Dermis blood vessel endothelial cell (primary cell): Measurements from ENCODE around the gene GAS6. TPM values are rescaled to one million over a fixed set of nuclear protein-coding genes. Genes with fewer than 3 reads are reported as not detected.

Source experiments
- DNase-seq: peaks from one replicate; pipeline ENCODE4 v3.0.0; 2010
- total RNA-seq: library from RNA; depleted of rRNA; stranded (reverse); fragments of >200 nt; gene quantifications from 2 replicates; pipeline ENCODE4 v1.2.3, GENCODE V29; 2014

GAS6 gene
- total RNA-seq, 1 donor from 2014 or later = 174 TPM

DNA sequence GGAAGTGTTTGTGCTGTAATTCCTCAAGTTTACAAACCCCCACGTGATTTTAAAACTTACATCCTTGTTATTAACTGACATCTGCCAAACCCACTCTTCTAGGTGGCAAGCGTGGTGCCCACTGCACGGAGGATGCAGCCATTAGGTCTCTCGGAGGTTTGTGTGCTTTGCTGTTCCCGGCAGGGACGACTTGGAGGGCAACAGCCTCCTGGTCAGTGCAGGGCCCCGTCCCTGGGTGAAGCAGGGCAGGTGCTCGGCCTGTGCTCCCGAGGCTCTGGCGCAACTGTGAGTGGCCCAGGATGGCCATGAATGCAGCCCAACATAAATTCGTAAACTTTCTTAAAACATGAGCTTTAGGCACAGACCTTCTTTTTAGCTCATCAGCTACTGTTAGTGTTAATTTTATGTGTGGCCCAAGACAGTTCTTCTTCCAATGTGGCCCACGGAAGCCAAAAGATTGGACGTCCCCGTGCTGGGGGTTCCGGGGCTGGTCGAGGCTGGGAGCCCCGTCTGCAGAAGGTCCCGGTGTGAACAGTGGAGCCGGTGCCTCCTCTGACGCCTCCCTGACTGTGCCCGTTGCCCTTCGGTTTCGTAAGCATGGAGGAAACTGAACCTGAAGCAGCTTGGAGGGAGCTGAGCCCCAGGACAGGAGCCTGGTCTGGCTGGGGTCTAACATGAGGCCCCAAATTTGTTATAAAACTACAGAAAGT is 11.9 kb downstream of the GAS6 start:
- no peak for DNase-seq

DNA sequence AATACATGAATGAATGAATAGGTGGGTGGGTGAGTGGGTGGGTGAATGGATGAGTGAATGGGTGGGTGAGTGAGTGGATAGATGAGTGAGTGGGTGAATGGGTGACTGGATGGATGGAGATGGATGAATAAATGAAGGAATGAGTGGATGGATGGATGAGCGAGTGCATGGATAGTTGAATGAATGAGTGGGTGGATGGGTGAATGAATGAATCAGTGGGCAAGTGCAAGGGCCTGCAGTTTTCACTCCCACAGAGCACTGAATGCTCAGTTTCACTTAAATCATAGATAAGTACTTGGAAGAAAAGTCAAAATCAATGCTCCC is 12.4 kb downstream of the GAS6 start:
- no peak for DNase-seq

DNA sequence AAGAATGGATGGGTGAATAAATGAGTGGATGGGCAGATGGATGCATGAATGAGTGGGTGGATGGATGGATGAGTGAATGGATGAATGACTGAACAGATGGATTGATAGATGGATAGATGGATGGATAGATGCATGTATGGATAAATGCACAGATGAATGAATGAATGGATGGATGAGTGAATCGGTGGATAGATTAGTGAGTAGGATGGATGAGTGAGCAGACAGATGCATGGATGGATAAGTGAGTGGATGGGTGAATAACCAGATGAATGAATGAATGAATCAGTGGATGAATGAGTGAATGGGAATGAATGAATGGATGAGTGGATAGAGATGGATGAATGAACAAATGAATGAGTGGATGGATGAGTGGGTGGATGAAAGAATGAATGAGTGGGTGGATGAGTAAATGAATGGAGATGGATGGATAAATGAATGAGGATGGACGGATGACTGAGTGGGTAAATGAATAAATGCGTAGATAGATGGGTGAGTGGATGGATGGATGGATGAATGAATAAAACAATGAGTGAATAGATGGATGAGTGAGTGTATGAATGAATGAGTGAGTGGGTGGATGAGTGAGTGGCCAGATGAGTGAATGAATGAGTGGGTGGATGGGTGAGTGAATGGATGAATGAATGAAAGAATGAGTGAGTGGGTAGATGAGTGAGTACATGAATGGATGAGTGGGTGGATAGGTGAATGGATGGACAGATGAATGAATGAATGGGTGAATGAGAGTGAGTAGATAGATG is 13.0 kb downstream of the GAS6 start:
- no peak for DNase-seq

DNA sequence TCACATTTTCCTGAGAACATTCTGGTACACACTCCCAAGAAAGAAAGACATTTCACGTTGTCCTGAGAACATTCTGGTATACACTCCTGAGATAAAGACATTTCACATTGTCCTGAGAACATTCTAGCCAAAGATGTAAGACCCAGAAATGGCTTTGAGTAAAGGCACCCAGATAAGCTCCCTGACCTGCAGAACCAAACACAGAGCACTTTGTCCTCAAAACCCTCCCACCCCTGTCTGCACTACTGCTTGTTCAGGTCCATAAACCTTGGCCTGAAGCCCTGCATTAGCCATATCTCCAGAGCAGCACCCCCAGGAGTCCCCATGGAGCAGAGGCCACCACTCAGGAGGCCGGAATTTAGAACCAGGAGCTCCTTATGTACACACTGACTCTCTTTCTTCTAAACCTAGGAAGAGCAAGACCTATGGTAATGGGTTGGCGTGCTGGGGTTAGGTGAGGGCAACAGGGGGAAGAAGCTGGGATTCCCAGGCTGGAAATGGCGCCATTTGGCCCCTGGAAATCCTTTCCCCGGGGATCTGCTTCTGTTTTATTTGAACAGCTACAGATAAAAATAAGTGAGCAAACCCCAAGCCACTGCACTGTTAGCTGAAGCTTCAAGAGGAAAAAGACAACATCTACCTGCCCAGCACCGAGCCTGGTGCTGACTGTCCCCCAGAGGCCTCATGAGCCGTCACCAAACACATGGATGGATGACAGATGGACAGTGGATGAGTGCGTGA is 13.7 kb downstream of the GAS6 start:
- DNase-seq = no peak

DNA sequence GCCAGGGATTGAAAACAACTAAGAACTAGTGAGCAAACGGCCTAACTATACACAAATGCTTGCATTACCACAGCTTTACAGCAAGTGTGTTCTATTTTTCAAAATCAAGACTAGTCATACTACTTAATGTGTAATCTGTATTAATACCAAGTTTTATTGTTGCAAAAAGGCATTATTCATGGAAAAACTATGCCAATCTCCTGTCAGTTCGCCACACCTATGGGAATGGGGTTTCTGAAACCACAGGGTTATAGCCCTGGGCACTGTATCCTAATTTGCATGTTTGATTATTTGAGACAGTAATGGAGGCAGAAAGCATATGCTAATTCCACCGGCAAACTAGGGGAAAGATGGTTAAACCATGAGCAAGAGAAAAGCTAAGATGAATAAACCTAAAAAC is 14.3 kb downstream of the GAS6 start:
- DNase-seq = no peak

DNA sequence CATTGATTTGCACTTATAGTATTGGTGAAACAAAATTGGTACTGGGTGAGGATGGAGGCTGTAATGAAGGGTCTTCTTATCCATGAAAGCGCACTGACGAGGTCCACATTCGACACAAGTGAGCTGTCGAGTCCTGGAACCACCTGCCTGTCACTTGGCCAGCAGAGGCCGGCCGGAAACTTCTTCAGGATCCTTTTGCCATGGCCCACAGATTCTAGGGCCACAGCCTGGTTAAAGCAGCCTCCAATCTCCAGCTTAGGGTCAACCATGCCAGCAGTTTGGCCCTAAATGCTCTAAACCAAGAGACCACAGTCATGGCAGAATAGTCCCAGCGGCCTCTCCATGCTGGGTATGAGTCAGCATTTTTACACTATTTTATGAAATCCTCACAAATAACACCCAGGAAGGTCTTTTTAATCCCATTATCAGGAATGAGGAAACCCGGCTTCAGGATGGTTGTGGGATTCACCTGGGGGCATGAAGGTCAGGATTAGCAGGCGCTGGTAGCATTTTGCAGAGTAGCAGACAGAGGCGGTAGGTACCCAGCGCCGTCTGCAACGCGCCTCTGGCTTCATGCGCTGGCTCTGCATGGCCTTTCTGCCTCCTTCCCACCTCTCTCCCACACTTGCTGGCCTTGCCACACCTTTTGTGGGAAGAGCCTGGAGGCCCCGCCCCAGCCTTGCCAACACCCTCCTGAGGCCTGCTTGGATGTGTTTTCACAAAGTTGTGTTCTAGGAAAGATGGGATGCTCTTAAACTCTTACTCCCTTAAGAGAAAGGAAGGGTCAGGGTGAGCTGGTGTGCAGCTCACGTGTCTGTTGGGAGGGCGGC is 15.2 kb downstream of the GAS6 start:
- DNase-seq = no peak

DNA sequence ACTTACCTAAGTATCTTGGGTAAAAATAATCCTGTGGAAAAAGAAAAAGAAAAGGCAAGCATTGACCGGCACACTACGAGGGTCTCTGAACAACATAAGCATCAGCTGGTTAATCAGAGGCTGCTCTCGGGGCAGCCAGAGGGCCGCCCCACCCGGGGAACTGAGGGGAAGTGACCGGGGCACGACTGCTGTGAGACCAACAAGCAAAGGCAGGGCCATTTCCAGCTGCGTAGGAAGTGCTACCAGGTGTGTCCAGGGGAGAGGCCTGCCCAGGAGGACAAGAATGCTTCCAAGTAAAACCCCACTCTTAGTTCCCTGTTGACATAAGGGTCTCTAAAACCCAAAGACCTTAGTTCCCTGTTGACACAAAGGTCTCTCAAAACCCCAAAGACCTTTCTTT is 15.9 kb downstream of the GAS6 start:
- DNase-seq = no peak

DNA sequence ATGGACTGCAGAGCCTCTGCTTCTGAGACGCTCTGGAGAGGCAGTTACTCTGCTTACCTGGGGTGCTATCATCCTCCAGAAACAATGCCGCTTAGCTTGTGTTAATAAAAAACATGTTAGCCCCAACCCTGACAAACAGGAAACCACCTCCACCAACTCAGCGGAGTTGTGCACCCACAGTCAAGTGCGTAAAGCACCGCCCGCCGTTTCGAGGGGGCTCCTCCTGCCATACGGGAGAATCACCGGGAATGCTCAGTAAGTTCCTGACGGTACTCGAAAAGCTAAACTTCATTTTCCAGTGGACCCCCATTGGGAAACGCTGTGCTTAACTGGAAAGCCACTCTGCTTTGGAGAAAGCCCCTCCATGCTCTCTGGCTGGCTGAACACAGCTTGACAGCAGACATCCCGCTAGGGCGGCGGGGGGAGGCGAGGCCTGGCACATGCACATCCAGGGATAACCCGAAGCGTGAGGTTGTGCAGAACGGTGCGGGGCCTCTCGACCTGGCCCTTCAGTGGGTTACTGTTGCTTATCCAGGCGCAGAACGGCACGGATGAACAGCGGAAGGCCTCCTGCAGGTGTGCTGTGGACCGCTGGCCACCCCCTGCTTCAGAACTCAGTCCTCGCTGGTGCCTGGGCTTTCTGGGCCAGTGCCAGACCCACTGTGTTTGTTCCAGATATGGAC is 17.1 kb downstream of the GAS6 start:
- DNase-seq = no peak

DNA sequence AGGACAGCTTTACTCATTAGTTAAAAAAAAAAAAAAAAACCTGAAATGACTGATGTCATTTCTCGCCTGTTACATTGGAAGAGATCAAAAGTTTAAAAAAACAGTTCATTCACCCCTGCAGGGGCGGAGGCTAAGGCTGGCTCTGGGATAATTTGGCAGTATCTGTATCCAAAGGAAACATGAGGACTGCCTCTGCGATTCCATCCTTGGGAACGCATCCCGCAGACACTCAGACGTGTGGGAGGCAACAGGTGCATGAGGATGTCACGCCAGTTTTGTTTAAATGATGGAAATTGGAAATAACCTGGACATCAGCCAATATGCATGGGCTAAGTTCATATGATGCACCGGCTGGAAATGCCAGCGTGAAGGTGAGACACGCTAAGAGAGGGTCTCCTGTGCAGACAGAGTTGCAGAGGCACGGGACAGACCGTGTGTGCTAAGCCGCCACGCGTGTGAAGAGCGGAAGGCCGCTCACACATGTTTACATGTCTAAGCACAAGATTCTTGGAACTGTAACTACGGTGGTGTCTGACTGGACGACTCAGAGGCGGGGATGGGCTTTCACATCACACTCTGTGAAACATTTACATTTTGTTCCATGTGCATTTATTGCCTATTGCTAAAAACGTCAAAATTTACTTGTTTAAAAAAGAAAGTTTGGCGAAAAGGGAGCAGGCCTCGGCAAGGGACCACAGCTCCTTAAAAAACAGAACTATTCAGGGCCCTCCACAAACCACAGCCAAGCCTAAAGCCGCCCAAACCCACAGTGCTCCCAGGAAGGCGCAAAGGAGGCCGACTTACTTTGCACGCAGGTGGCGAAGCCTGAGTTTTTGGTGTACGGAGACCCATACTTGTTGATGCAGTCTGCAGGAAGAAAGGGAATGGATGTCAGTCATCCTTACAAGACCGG is 17.9 kb downstream of the GAS6 start:
- DNase-seq = no peak

DNA sequence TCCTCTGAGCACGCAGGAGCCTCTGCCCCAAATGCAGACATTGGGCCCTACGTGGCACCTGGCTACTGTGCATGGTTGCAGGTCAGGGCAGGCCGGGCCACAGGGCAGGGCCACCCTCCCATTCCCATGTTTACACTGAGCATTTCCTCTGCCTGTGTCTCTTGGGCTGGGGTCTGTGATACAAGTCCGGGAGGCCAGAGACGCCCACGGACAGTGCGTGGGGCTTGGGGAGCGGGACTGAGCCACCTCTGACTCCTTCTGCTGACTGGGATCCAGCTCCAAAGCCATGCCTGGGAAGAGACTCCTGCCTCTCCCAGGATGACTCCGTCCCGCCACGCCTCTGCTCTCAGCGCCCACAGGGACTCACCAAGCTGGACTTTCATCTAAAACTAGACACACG is 18.8 kb downstream of the GAS6 start:
- no peak for DNase-seq

DNA sequence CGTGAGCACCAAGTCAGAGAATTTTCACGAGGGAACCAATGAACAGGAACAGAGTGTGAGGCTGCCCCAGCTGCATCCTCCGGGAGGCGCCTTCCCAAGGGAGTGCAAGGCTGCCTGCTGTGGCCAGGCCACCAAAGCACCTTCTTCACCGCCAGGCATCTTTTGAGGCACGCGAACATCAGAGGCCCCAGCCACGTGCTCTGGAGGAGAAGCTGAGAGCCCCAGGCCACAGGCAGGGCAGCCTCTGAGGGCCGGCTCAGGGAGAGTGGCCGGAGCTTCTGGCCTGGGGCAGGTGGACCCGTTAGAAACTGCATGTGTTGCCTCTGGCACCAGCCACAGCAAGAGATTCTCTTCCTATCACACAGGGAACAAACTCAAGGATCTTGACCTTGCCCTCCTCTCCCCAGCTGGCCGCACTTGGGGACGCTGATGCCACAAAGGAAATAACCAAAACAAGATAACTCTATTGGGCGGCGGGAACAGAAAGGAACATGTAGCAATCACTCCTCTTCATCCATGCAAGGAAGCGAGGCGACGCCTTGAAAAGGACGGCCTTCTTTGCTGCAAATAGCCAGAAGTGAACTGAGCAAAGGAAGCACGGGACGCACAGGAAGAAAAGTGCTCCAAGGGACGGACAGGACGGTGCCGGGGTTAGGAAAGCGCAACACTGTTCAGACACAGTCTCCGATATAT is 19.9 kb downstream of the GAS6 start:
- no peak for DNase-seq

DNA sequence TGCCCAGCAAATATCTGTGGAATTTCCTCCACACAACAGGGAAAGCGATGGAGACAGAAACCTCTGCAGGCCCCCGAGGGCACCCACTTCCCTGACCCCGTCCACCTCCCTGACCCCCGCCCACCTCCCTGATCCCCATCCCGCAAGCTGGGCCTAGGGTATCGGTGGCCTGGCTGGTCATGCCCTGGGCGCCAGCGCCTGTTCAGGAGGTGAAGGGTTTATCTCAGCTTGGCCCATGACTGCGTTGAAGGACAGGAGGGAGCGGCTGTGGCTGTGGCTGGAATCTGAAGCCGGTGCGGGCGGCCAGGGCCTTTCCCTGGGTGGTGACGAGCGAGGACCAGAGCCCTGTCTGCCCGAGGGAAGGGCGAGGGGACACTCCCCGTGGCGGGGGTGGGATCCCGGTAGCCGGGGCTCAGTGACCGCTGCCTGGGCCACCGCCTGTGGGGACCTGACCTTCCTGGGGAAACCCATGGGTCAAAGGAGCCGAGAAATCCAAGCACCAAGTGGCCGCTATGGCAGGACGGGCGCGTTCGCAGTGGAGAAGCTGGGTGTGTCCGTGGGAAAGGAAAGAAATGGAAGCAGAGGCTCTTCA is 20.7 kb downstream of the GAS6 start:
- no peak for DNase-seq

DNA sequence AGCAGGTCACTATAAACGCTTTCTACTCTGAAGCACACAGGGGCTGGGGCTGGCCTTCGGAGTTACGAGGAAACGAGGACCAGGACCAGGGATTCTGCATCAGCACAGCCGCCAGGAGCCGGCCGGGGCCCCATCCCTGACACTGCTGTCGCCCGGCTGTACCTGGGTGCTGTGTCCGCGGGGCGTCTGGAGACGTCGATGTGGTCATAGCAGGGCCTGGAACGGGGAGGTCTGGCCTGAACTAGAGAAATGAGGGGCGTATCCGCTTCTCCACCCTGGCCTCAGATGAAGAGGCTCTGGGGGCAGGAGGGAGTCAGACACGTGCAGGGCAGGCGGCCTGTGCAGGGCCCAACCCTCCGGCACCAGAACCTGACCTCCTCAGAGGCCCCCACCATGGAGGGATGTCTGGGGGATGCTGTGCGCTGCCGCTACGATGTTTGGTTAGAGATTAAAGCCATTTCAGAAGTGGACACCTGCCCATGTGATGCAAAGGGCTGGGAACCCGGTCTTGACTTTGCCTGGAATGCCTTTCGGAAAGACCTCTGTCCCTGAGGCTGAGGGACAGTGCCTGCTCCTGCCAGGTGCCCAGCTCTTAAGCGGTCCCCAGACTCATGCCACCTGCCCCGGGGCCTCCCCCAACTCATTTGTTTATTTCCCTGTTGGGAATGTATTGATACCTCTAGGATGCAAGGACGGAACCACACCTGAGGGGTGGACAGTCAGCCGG is 21.4 kb downstream of the GAS6 start:
- no peak for DNase-seq

DNA sequence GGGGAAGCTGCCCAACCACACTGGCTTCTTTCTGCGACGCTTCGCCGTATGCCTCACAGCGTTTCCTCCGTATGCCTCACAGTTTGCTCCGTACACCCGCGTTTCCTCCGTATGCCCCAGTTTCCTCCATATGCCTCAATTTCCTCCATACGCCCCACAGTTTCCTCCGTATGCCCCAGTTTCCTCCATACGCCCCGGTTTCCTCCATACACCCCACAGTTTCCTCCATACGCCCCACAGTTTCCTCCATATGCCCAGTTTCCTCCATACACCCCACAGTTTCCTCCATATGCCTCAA is 22.6 kb downstream of the GAS6 start:
- DNase-seq = peak; percentile 46

DNA sequence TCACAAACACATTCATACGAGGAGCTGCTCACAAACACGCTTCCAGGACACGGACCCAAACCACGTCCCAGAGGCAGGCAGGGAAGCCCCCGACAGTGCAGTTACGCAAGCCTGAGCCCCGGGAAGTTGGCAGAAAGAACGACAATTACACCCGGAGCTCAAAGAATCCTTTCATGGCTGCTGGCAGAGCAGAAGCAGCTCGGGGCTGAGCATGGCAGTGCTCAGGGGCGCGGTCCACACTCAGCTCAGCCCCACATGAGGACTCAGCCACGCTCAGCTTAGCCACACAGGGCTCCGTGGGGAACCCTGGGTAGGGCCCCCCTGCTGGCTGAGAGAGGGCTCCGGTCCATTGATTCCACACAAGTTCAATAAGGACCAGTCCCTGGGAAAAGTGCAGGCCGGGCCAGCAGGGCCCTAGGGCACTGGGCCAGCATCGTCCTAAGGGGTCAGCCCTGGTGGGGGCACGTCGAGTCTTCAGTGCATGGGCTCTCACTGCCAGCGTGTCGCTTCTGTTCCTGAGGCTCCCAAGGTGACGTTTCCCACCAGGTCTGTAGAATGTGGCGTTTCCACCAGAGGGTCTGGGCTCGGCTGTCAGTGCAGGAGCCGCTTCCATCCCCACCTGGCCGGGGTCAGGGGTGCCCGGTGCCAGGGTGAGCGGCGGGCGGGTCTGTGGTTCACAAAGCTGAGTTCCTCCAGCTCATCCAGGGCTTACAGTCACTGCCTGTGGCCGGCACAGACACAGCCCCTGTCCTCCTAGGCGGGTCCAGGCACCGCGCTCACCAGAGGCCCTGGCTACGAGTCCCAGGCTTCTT is 23.1 kb downstream of the GAS6 start:
- DNase-seq = no peak

DNA sequence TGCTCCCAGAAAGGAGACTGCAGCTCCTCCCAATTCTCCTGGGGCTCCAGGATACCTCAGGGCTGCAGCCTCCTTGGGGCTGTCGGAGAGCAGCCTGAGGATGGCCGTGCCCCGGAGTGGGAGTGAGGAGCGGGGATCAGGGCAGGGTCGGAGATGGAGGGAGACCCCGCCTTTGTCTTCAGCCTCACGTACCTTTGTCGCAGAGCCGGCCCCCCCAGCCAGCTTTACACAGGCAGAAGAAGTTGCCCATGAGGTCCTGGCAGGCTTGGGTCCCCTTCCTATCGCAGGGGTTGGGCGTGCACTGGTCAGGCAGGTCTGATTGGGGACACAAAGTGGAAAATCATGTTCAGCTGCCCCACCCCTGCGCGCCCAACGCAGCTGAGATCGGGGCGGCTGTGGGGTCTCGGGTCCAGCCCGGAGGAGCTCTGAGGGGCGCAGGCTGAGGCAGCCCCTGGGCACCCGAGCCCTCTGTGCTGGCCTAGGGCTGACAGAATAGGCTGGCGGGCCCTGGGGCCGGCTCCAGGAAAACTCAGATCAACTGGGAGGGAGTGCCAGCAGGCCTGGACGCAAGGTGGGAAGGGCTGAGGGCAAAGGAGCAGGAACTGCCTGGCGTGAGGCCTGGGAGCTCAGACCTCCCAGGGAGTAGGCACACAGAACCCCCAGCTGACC is 24.2 kb downstream of the GAS6 start:
- DNase-seq = no peak

DNA sequence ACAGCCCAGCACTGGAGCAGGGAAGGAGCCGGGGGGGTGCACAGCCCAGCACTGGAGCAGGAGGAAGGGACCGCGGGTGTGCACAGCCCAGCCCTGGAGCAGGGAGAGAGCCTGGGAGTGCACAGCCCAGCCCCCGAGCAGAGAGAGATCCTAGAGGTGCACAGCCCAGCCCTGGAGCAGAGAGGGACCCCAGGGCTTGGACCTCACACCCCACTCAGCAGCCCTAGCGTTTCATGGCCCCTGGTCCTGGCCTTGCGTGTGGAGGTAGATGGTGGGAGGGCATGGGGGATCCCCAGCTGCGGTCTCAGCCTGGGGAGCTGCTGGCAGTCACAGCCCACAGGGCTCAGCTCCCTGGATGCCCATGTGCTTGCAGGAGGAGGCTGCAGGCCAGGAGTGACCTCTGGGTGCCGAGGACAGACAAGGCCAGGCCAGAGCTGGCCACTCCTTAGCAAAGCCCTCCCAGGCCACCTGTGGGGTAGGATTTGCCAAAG is 25.1 kb downstream of the GAS6 start:
- no peak for DNase-seq
